HG03439 (cell line): ENCODE data around the gene KIRREL1.
A peak's percentile ranks its signal among the peaks of the same experiment; 100 is the strongest.

Source experiments
- ATAC-seq: cut with Tn5 transposase; IDR thresholded peaks from one replicate; pipeline ENCODE4 v1.9.1; 2021; ENCODE audit warnings: mild to moderate bottlenecking, moderate library complexity; ENCODE audit not compliant: unreplicated experiment

Gene KIRREL1

DNA sequence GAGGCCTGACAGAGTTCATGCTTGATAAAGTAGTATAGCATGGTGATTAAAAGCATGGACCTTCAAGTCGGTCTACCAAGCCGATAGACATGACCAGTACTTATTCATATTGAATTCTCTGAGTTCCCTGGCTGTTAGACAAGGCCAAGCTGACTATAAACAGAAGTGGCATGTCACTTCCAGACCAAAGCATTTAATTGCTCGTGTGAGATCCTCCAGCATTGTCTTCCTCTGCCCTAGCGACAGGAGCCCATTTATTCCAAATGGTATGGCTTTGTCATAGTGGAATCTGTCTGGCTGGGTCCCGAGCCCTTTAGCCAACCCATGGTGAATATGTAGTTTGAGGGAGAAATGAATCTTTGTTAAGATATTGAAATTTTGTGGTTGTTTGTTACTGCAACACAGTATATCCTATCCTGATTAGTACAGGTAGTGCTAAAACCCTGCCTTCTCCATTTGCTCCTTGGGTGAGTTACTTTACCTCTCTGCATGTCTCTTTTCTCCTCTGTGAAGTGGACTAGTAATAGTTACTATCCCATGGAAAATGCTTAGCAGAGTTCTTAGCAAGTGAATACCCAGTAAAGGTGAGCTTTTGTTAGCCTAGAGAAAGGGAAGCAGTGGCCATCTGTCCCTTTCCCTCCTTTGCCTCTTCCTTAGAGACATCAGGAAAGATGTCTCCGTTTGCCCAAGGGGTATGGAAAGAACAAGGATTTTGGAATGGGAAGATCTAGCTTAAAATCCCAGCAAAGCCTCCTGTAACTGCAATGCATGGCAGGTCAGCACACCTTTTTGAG is 109.6 kb downstream of the KIRREL1 start:
- no peak for ATAC-seq

DNA sequence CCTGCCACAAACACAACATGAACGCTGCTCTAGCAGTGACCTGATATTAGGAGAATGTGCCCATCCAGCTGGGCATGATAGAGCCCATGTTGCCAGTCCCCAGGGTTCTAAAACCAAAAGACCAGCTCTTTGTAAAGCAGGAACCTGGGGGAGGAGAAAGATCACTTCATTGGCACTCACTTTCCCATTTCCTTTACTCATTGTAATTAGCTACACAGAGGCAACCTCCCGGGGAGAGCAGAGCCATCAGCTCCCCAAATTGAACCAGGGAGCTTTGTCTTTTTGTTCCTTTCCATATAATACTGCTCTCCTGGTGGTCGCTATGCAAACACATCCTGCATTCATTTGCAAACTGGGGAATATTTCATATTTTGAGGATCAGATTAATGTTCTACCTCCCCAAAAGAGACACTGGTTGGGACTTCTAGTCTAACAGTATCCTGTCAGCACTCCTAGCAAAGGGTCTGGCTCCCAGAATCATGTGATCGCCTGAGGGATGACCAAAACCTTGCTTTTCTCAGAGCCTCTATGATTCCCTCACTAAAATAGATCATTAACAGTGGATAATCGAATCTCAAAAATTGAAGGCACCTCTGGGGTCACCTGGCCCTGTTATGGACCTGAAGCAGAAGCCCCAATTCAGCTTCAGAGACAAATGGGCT is 110.5 kb downstream of the KIRREL1 start:
- no peak for ATAC-seq

DNA sequence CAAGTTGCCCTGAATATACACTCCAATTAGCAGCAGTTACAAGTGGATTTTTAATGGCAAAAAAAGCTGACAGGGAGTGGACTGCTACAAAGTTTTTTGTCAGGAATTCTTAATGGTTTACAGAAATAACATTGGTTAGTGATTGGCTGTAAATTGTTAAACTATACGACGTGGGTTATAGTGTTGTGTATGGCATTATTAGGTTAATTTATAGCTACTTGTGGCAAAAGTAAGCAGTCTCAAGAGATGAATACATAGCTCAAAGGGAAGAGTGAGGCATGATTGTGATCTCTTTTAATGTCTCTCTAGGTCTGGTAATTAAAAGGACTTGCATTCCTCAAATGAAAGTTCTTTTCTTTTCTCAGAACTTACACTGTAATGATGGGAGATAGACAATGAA is 111.4 kb downstream of the KIRREL1 start:
- ATAC-seq = no peak

DNA sequence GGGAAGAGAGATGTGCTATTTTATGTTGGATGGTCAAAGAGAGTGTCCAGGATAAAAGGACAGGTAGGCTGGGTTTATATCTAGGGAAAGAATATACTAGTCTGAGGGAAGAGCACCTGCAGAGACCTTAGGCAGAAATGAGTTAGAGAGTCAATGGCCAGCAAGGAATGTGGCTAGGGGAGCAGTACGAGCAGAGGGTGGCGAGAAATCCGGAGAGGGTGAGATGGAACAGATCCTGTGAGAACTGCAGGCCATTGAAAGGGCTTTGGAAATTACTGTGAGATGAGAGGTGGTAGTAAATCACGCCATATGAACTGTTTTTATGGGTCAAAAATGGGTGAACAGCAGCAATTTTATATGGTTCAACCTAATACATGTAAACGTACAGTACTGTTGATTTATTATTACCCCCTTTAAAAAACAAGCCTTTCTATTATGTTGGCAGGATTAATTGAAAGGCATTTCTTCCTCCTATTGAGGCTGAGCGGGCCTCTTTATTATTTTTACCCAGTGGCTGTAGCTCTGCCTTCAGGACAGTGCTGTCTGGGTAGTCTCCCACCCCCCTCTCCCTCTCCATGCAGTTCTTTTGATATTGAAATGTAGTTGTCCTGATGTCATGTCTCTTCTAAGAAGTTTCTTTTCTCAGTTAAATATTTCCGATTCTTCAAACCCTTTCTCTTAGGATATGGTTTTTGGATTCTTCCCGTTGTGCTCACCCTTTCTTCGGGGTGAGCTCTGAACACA is 112.1 kb downstream of the KIRREL1 start:
- no peak for ATAC-seq

DNA sequence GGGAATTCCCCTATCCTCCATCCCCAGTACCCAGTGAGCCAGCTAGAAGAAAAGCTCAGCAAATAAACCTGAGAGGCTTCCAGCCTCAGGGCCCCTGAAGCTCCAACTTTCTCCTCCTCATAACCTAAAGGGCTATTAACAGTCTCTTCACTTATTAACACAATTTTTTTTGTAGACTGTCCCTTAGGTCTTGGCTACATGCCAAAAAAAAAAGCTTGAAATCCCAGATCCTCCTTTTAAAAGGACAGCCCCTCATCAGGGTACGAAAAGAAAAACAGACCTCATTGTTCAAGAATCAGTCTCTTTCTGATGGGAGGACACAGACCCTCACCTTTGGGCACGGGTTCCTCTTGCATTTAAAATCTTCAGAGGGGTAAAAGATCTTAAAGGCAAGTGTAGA is 114.5 kb downstream of the KIRREL1 start:
- ATAC-seq = no peak

DNA sequence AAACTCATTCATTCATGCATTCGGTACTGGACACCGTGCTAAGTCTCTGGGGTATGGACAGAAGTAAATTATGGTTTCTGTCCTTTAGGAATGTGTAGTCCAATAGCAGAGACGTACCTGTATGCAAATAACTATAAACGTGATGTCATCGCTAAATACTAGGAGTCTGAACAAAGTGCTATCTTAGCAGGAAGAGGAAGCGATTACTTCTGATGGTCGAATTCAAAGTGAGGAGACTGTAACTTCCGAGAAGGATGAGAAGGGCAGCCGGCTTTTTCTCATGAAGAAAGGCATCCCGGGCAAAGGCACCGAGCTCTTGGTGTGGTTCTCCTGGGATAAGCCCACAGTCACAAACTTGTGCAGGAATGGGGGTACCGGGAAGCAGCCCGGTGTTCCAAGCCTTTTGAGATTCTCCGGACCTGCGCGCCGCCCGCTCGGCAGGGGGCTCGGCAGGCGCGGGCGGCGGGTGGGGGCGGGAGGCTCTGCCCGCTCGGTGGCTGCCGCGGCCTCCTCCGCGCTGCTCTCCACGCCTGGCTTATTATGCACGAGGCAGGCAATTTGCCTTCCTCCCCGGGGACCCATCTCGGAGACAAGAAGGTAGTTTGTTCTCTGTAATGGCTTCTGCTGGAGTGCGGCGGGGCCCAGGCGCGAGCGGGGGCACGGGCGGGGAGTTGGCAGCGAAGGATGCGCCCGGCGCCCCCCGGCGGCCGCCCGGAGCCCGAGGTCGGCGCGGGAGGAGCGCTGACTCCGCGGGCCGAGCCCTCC is 119.7 kb downstream of the KIRREL1 start:
- ATAC-seq = no peak

DNA sequence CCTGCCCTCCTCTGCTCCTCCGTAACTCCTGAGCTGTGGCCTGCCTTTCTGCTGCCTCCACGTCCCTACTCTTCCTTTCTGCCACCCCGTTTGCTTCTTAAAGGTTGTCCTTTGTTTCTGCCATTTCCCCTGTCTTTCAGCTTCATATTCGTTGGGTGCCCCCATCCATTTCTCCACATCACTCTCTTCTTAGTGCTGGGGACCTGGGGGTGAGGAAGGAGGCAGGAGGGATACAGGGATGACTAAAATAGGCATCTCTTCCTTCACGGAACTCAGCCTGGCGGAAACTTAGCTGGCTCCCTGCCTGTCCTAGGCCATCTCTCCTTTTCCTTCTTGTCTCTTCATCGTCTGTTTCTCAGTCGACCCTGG is 120.3 kb downstream of the KIRREL1 start:
- ATAC-seq = no peak

DNA sequence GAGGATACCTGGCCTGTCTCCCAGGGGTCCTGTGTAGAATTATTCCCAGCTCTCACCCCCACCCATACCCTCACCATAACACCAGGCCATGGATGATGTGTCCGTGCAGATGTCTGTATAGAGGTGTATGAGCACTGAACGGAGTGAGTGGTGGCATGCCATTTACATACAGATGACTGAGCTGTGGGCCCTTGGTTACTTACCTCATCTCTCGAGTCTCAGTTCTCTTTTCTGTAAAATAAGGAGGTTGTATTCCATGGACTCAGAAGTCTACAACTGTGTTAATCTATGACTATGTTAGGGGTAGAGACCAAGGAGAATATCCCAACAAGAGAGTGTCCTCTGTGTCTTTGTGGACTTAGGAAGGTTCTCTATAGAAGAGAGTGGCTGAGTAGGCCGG is 121.7 kb downstream of the KIRREL1 start:
- peak; percentile 63 for ATAC-seq

DNA sequence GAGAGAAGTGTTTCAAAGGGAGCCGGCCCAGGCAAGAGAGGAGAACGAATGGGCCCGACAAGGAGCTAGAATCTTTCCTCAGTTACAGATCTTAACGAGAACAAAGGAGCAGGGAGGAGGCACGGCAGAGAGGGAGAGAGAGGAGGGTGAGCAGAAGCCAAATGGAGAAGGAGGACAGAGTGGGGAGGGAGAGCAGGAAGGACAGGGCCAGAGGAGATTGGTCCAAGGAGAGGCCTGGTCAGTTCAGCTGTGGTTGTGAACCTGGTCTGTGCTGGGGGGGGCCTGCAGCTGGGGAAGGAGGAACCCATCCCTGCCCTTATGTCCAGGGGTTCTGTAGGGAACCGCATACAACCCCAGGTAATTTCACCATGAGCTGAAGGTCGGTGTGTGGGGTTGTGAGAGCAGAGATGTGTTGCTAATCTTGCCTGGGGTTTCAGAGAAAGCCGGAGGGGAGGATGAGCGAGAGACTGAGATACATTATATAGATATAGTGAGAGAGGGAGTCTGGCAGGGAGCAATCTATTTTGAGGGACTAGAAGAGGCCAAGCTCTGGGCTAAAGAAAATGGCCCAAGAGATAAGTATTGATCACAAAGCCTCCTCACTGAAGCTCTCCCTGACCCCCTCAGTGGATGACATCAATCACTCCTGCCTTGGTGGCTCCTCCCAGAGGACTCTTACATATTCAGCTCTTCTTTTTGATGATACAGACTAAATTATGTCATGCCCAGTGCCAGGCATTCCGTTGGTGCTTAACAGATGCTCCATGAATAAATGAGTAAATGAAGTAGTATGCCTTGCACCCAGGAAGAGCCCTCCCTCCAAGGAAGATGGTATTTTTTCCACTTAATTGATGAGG is 123.1 kb downstream of the KIRREL1 start:
- no peak for ATAC-seq

DNA sequence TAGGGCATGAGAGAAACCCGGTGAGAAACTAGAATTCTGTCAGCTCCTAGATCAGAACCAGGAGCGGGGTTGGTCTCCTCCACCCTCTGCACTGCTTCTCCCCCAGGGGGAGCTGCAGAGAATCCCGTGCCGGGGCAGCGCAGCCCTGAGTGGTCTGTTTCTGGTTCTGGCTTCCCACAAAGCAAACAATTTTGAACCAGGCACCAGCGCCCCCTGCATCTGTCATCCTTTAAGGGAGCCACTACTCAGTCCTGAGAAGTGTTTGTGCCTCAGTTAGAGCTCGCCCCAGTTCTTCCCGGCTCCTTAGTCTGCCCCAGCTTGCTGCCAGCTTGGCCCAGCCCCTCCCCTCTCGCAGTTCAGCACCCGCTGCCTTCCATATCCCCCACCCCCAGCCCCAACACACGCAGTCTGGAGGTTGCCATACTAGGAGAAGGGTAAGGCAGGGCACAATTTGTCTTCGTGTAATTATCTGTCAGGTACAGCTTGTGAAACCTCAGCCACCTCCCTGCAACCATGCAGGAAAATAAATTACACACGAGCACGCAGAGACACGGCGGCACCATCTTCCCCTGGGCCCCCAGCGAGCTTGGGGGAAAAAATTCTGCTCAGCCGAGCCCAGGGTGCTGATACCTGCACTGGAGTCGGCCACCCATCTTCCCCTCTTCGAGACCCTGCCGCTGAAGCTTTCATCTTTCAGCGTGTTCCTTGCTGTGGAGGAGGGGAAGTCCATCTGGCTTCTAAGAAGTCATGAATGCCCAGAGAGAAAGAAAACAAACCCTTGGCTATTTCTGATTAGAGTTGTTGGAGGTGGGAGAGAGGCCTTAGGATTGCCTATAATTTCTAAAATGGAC is 124.6 kb downstream of the KIRREL1 start:
- no peak for ATAC-seq

DNA sequence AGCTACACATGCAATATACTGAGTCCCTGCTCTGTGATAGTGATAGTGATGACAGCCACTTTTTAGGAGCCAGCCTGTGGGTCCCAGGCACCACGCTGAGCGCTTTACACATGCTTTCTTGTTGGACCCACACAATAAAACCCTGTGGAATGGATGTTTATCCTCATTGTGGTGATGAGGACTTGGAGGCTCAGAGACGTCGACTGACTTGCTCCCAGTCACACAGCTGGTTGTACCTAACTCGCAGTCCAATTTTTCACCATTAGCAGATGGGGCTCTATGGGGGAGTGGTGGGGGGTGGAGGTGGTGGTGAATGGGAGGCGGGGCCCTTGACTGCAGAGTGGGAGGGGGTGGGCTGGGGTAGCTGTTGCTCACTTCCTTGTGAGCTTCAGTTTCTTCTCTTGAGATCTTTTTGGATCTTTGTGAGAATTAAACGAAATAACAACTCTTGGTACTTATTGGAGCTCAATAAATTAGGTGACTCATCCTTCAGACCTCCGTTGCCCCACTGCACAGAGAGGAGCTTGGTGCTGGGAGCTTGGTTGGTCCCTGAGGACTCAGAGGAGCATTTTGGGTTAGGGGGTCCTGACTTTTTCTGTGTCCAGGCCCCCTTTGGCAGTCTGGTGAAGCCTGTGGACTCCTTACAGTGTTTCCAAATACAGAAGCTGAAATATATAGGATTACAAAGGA is 125.4 kb downstream of the KIRREL1 start:
- no peak for ATAC-seq

DNA sequence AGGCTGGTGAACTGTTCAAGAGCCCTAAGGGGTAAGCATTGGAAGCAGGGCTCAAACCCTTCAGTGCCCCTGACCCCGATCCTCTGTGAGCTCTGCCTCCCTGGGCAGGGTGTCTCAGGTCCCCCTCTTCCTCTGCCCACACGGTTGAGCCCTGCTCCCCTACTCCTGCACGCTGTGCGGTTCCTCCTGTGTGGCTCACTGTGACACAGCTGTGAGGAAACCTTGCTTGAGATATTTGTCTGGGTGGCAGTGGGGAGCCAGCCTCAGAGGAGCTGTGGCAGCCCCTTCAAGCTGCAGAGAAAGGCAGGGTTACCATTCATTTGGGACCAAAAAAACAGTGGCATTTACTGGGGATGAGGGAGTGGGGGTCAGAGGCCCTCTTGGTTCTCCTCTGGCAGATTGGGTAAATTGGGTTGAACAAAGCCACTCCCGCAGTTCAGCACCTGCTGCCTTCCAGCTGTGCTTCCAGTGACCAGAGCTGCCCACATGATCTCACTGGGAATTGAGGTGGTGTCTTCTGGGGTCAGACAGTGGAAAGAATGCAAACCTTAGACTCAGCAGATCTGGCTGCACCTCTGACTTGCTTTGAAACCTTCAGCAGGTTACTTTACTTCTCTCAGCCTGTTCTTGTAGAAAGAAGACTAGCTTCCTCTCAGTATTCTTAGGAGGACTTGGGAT is 126.7 kb downstream of the KIRREL1 start:
- no peak for ATAC-seq

DNA sequence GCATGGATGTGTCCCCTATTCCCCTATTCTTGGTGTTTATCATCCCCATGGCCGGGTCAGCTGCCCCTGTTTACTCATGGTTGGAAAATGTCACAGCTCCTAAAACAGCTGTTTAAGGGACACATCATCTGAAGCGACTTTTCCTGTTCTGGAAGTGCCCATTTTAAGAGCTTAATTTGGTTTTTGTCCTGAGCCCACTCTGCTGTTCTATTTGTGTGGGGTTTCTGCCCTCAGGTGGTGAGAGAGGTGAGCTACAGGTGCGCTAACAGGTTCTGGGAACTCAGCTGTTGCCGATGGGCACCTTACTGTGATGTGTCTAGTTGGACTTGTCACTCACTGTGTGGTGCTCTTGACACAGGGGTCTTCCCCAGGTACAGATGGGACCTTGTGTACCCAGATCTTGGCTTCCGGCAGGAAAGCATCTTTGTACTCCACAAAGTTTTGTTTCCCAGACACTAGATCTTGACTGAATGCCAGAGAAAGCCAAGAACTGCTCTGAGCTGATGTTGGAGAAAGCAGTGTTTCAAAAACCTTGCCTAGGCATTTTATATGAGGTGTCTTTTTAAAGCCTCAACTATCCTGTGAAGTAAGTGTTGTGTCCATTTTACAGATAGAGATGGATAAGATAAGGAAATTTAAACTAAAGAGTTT is 128.3 kb downstream of the KIRREL1 start:
- no peak for ATAC-seq

DNA sequence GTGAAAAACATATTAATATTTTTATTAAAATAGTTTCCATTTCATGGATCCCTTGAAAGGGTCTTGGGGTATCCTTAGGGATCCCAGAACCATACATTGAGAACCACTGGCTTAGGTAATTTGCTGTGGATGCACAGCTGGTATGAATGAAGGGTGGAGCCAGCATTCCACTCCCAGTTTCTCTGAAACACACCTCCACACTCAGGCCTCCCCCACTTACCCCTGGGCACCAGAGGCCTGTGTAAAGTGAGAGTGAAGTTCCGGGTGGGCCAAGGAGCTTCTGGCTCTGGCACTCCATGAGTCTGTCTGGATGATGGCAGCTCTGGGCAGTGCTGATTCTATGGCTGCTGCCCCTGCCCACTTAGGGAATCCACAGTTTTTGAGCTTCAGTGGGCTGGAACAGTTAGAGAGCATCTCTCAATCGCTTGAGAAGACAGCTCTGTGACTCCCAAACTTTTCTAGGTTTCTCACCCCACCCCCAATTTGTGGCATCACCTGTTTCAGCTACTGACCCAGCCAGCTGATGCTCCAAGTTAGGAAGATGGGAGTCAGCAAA is 129.5 kb downstream of the KIRREL1 start:
- no peak for ATAC-seq

DNA sequence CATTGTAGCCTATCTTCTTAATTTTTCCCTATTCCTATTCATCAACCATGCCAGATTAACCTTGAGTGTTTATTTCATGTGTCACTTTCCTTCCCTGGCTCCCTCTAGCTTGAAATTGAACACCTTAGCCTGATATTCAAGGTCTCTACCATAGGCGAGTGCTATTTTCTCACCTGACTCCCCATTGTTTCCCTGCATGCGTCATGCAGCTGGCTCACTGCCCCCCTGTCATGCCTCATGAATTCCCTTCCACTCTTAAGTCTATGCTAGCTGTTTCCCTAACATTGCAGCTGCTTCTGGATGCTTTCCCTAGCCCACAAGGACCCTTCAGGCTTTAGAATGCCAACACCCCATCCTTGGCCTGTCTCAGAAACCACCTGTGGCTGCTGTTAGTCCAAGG is 130.6 kb downstream of the KIRREL1 start:
- ATAC-seq = no peak

DNA sequence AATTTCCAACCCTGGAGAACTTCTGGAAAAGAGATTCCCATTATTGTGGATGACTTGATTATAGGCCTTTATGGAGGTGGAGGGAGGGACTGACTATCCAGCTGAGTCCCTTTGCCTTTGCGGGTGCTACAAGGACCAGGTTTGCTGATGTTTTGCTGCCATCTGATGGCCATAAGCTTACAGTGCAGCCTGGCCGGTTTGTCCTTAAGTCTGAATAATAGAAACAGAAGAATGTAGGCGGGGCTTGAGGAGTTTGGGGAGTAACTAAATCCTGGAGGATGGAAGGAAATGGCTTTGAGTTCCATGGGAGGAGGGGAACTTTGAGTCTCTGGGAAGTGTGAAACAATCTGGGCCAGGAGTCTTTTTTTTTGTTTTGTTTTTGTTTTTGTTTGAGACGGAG is 131.6 kb downstream of the KIRREL1 start:
- peak; percentile 61 for ATAC-seq

DNA sequence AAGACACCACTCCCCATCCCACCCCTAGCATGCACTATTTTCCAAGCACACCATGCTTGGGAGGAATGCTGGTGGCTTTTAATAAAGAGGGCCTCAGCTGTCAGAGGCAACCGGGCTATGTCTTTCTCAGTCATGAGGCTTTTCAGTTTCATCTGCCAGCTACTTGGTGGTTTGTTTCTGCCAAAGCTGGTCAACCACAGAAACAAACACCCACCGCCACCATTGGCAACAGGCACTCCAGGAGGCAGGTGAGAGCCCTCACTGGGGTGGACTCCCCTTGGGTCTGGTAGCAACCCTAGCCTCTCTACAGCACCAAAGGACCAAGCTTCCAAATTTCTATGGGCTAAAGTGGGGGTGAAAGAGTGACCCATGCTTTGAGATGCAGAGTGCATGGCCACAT is 133.0 kb downstream of the KIRREL1 start:
- ATAC-seq = no peak
